ENCODE data around the gene GNL1. TPM values are rescaled to one million over a fixed set of nuclear protein-coding genes. Genes with fewer than 3 reads are reported as not detected.

The GNL1 gene, protein sequence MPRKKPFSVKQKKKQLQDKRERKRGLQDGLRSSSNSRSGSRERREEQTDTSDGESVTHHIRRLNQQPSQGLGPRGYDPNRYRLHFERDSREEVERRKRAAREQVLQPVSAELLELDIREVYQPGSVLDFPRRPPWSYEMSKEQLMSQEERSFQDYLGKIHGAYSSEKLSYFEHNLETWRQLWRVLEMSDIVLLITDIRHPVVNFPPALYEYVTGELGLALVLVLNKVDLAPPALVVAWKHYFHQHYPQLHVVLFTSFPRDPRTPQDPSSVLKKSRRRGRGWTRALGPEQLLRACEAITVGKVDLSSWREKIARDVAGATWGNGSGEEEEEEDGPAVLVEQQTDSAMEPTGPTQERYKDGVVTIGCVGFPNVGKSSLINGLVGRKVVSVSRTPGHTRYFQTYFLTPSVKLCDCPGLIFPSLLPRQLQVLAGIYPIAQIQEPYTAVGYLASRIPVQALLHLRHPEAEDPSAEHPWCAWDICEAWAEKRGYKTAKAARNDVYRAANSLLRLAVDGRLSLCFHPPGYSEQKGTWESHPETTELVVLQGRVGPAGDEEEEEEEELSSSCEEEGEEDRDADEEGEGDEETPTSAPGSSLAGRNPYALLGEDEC
- 53.3 and 53.5 TPM in 2 replicates for total RNA-seq

GRCh38 chr6:30556066-30556905, at the start of gene GNL1:
Gene GNL1 (minus strand): TSS chr6:30556489. CDS start chr6:30556203, 286 bp downstream.

DNA sequence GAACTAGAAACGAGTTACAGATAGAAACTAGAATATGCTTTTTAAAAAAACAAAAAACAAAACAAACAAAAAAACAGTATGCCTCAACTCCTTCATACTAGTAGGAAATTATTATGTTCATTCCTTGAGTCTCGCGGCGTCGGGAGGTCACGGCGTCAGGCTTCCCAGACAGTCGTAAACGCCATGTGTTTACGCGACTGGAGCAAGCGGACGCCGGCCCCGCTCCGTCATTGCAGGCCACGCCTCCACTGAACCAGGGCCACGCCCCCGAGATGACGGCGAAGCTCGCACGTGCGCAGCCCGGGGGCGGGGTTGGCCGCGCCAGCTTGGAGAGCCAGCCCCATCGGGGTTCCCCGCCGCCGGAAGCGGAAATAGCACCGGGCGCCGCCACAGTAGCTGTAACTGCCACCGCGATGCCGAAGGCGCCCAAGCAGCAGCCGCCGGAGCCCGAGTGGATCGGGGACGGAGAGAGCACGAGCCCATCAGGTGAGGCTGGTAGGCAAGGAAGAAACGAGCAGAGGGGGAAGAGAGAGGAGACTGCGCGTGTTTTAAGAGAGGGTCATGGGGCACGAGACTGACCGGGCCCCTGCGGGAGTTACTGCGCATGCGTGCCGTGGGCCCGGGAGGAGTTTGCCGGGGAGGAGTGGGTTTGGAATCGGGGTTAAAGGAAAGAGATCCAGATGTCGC, 14.9 kb upstream of the GNL1 start, which contains the start of gene ABCF1:
ABCF1 (plus strand) TSS at position 368 of the 687 bp plus-strand sequence; CDS start at position 414, 46 bp downstream.

GRCh38 chr6:30556906-30557682, 805 bp upstream of the GNL1 start, which contains the start of gene PRR3:
Gene PRR3 (plus strand): TSS chr6:30557295. CDS start chr6:30557345, 50 bp downstream.

Small RNAs within 50 kb of the gene (small RNA-seq; reads per million reads assigned to genes)
- not detected for gene MIR877

Other genes with a start within 250 kb of the GNL1 start
- 11.6 and 12.8 TPM in 2 replicates for gene TRIM39, start 229.6 kb downstream of the GNL1 start, total RNA-seq
- gene RPP21, start 211.3 kb downstream of the GNL1 start, total RNA-seq, result 15.5 and 16.5 TPM in 2 replicates
- gene HLA-E, start 67.0 kb downstream of the GNL1 start, total RNA-seq, result 291 and 298 TPM in 2 replicates
- gene PRR3, start 806 bp upstream of the GNL1 start, total RNA-seq, result 5.7 and 8.2 TPM in 2 replicates
- 41.1 and 45.6 TPM in 2 replicates for gene ABCF1, start 15.0 kb upstream of the GNL1 start, total RNA-seq
- 43.3 and 56.8 TPM in 2 replicates for gene PPP1R10, start 60.8 kb upstream of the GNL1 start, total RNA-seq
- 84.2 and 95.2 TPM in 2 replicates for gene MRPS18B, start 61.4 kb upstream of the GNL1 start, total RNA-seq
- gene ATAT1, start 70.4 kb upstream of the GNL1 start, total RNA-seq, result 4.6 and 6.3 TPM in 2 replicates
- gene C6orf136, start 90.6 kb upstream of the GNL1 start, total RNA-seq, result 1.1 and 2.9 TPM in 2 replicates
- 22.9 and 23.0 TPM in 2 replicates for gene DHX16, start 116.5 kb upstream of the GNL1 start, total RNA-seq
- 47.8 and 67.2 TPM in 2 replicates for gene PPP1R18, start 130.2 kb upstream of the GNL1 start, total RNA-seq
- 3.5 and 4.4 TPM in 2 replicates for gene NRM, start 134.5 kb upstream of the GNL1 start, total RNA-seq
- 6.8 and 8.4 TPM in 2 replicates for gene MDC1, start 160.8 kb upstream of the GNL1 start, total RNA-seq
- gene TUBB, start 163.9 kb upstream of the GNL1 start, total RNA-seq, result 566 and 592 TPM in 2 replicates
- 90.3 and 99.3 TPM in 2 replicates for gene FLOT1, start 186.2 kb upstream of the GNL1 start, total RNA-seq
- gene IER3, start 188.1 kb upstream of the GNL1 start, total RNA-seq, result 17.0 and 54.6 TPM in 2 replicates